OCI-LY1 (cell line): ENCODE data around the gene ZNF747.
A peak's percentile ranks its signal among the peaks of the same experiment; 100 is the strongest.

Experiments used
- H2AFZ ChIP-seq: fragments of 200-600 bp; sonication (generic), shearing (Covaris generic); 2 replicates; pipeline ENCODE4 v1.6.0; 2014; ENCODE audit warnings: antibody characterized with exemption, mild to moderate bottlenecking, low read length
- H3F3A ChIP-seq: fragments of 200-600 bp; sonication (generic), shearing (Covaris generic); 2 replicates; pipeline ENCODE4 v1.6.0; 2014; ENCODE audit warnings: mild to moderate bottlenecking, antibody characterized with exemption, low read length, moderate library complexity; ENCODE audit not compliant: insufficient read depth
- H3K27ac ChIP-seq: fragments of 200-600 bp; sonication (generic); 2 replicates; pipeline ENCODE4 v1.5.1; 2014; ENCODE audit warnings: low read length, mixed run types, mild to moderate bottlenecking, low read depth; ENCODE audit not compliant: poor library complexity, severe bottlenecking
- H3K27me3 ChIP-seq: fragments of 200-600 bp; sonication (generic); 2 replicates; pipeline ENCODE4 v1.6.0; 2014; ENCODE audit warnings: antibody characterized with exemption, mild to moderate bottlenecking, low read length, moderate library complexity; ENCODE audit not compliant: insufficient read depth
- H3K36me3 ChIP-seq: fragments of 200-600 bp; sonication (generic); 2 replicates; pipeline ENCODE4 v1.6.1; 2014; ENCODE audit warnings: mild to moderate bottlenecking, antibody characterized with exemption, low read length, moderate library complexity, mixed read lengths; ENCODE audit not compliant: insufficient read depth
- H3K4me1 ChIP-seq: fragments of 200-600 bp; sonication (generic); 2 replicates; pipeline ENCODE4 v1.5.1; 2014; ENCODE audit warnings: mild to moderate bottlenecking, low read length, moderate library complexity; ENCODE audit not compliant: insufficient read depth, severe bottlenecking
- H3K4me2 ChIP-seq: fragments of 200-600 bp; sonication (generic), shearing (Covaris generic); 2 replicates; pipeline ENCODE4 v1.6.1; 2014; ENCODE audit warnings: low read length
- H3K4me3 ChIP-seq: fragments of 200-600 bp; sonication (generic); 2 replicates; pipeline ENCODE4 v1.5.1; 2014; ENCODE audit warnings: low read length, low read depth, mild to moderate bottlenecking, mixed read lengths; ENCODE audit not compliant: poor library complexity, severe bottlenecking
- H3K79me2 ChIP-seq: fragments of 200-600 bp; shearing (Covaris generic); 2 replicates; pipeline ENCODE4 v1.6.1; 2016; ENCODE audit warnings: mixed run types, low read length, mixed read lengths; ENCODE audit not compliant: insufficient read depth
- H3K9ac ChIP-seq: fragments of 200-600 bp; sonication (generic), shearing (Covaris generic); 2 replicates; pipeline ENCODE4 v1.6.1; 2014; ENCODE audit warnings: mild to moderate bottlenecking, low read length, mixed read lengths
- H3K9me2 ChIP-seq: fragments of 200-600 bp; sonication (generic), shearing (Covaris generic); 2 replicates; pipeline ENCODE4 v1.6.1; 2014; ENCODE audit warnings: low read depth, mild to moderate bottlenecking, low read length, mixed read lengths
- H3K9me3 ChIP-seq: fragments of 200-600 bp; shearing (Covaris generic); 2 replicates; pipeline ENCODE4 v1.6.1; 2014; ENCODE audit warnings: low read length, mixed read lengths
- H4K20me1 ChIP-seq: fragments of 200-600 bp; sonication (generic), shearing (Covaris generic); 2 replicates; pipeline ENCODE4 v1.6.0; 2016; ENCODE audit warnings: mild to moderate bottlenecking, low read length; ENCODE audit not compliant: insufficient read depth
- EZH2 ChIP-seq: fragments of 200-600 bp; sonication (generic), shearing (Covaris generic); IDR thresholded peaks from 2 replicates; pipeline ENCODE4 v1.8.0; 2017; ENCODE audit warnings: borderline replicate concordance, mixed run types, mild to moderate bottlenecking, antibody characterized with exemption, low read length, moderate library complexity, mixed read lengths
- TF ChIP-seq, protein P1 (sequence below): fragments of 200-600 bp; sonication (generic), shearing (Covaris generic); IDR thresholded peaks from 2 replicates; pipeline ENCODE4 v1.5.1; 2017; ENCODE audit warnings: mild to moderate bottlenecking, antibody characterized with exemption, low read length, moderate library complexity, mixed read lengths

ZNF747 gene

DNA sequence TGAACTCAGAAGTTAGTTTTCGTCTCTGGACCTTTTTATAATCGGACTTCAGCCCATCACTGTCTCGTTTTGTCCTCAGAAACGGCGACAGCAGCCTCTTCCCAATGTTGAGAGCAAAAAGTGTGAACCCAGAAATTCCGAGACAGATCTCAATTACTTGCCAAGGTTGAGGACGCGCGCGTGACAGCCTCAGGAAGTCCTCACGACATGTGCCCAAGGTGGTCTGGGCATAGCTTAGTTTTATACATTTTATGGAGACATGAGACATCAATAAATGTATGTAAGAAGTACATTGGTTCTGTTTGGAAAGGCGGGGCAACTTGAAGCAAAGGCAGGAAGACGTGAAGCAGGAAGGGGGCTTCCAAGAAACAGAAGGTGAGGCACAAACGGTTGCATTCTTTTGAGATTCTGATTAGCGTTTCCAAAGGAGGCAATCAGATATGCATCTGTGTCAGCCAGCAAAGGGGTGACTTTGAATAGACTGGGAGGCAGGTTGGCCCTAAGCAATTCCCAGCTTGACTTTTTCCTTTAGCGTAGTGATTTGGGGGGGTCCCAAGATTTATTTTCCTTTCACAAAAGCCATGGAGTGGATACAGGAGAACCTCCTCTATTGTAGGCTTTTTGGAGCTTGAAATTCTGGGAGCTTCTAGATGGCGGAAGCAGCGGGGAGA lies 583 bp upstream of the ZNF747 start:
- H3K36me3 ChIP-seq = peaks cover 13% of the 10 kb centered on the region
- H3K79me2 ChIP-seq = no peaks in the 10 kb centered on the region
- TF ChIP-seq, protein P1, sequence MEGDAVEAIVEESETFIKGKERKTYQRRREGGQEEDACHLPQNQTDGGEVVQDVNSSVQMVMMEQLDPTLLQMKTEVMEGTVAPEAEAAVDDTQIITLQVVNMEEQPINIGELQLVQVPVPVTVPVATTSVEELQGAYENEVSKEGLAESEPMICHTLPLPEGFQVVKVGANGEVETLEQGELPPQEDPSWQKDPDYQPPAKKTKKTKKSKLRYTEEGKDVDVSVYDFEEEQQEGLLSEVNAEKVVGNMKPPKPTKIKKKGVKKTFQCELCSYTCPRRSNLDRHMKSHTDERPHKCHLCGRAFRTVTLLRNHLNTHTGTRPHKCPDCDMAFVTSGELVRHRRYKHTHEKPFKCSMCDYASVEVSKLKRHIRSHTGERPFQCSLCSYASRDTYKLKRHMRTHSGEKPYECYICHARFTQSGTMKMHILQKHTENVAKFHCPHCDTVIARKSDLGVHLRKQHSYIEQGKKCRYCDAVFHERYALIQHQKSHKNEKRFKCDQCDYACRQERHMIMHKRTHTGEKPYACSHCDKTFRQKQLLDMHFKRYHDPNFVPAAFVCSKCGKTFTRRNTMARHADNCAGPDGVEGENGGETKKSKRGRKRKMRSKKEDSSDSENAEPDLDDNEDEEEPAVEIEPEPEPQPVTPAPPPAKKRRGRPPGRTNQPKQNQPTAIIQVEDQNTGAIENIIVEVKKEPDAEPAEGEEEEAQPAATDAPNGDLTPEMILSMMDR = no peak
- TF ChIP-seq EZH2 = no peak
- peaks cover 31% of the 10 kb centered on the region for H3K4me1 ChIP-seq
- H3K27ac ChIP-seq = peak overlapping the region; percentile 83
- H3K9me2 ChIP-seq = no peaks in the 10 kb centered on the region
- H3K4me2 ChIP-seq = peak overlapping the region; percentile 88
- 0 out of 2 replicates have a peak, but pooled peaks cover 2% of the 10 kb centered on the region for H3F3A ChIP-seq
- no peaks in the 10 kb centered on the region for H4K20me1 ChIP-seq
- H2AFZ ChIP-seq = no peak overlapping the region
- H3K9me3 ChIP-seq = no peaks in the 10 kb centered on the region
- H3K27me3 ChIP-seq = no peaks in the 10 kb centered on the region
- H3K4me3 ChIP-seq = peak overlapping the region; percentile 73
- H3K9ac ChIP-seq = peak overlapping the region; percentile 94

GRCh38 chr16:30533748-30534367 lies 800 bp downstream of the ZNF747 start:
- peak overlapping the region; percentile 83 for H3K27ac ChIP-seq
- H3K36me3 ChIP-seq = peaks cover 13% of the 10 kb centered on the region
- no peak overlapping the region for H2AFZ ChIP-seq
- H4K20me1 ChIP-seq = no peaks in the 10 kb centered on the region
- TF ChIP-seq, protein P1 = no peak; the same call in 1 of the 2 replicates
- TF ChIP-seq EZH2 = no peak
- peaks cover 37% of the 10 kb centered on the region for H3K4me1 ChIP-seq
- H3K9me3 ChIP-seq = no peaks in the 10 kb centered on the region
- H3K79me2 ChIP-seq = no peaks in the 10 kb centered on the region
- H3K4me3 ChIP-seq = peak overlapping the region; percentile 73
- H3K9ac ChIP-seq = peak overlapping the region; percentile 94
- H3F3A ChIP-seq = 0 out of 2 replicates have a peak, but pooled peaks cover 4% of the 10 kb centered on the region
- no peaks in the 10 kb centered on the region for H3K9me2 ChIP-seq
- no peaks in the 10 kb centered on the region for H3K27me3 ChIP-seq
- H3K4me2 ChIP-seq = peak overlapping the region; percentile 88

DNA sequence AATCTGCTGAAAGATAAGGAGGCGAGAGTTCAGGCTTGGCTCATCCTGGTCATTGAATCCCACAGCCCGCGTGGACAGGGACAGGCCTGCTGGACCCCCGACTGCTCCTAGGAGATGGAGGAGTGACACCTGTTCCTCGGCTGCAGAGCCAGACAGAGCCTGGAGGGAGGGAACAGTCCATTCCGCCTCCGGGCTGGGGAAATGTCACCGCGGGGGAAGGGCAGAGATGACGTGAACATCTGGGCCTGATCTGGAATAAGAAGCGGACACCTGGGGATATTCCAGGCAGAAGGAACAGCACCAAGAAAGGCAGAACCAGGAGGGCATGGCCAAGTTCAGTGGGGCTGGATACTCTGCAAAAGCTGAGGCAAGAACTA lies 1.5 kb downstream of the ZNF747 start:
- Histone ChIP-seq H3K27ac (no peak overlapping the region), H2AFZ (no peak overlapping the region), H3K9me3 (no peaks in the 10 kb centered on the region), H3K4me2 (peak overlapping the region; percentile 88; the same call in 1 of the 2 replicates), H3K4me3 (peak overlapping the region; percentile 73), H3F3A (0 out of 2 replicates have a peak, but pooled peaks cover 4% of the 10 kb centered on the region), H3K9ac (no peak overlapping the region; the same call in 1 of the 2 replicates), H3K36me3 (peaks cover 13% of the 10 kb centered on the region), H3K9me2 (no peaks in the 10 kb centered on the region), H3K27me3 (no peaks in the 10 kb centered on the region), H3K79me2 (no peaks in the 10 kb centered on the region), H3K4me1 (peaks cover 45% of the 10 kb centered on the region), H4K20me1 (no peaks in the 10 kb centered on the region)
- TF ChIP-seq, protein P1 = no peak
